ENCODE data around the gene FRMPD1.
"Not testable (repeated sequence)": the region's sequence is repeated elsewhere in the genome, so short reads cannot be mapped to it uniquely, and the experiment has no call there.

FRMPD1 gene

DNA sequence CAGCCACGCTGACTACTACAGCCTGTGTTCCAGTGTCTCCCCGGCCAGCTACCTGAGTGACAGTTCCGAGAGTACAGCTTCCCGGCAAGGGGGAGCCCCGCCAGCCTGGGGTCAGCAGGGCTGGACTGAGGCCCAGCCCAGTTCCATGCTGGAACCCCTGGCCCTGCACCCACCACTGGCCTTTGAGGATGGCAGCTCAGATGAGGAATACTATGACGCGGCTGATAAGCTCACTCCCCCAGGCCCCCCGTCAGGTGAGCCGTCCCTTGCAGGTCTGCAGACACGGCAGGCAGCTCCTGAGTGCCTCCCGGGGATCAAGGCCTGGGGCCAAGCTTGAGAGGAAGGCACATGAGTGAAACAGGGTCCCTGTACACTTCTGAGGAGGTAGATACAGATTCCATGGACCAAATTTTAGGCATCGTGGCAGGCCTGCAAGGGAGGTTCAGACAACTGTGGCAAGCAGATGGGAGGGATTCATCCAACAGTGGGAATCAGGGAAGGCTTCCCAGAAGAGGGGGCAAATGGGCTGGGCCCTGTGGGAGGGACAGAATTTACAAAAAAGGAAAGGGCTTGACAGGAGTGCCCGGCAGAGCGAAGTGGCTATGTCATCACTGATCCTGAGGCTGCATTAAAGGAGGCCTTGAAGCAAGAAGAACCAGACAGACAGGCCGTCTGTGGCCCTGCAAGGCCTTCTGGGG lies 90.0 kb downstream of the FRMPD1 start:
- no peak for DNase-seq

DNA sequence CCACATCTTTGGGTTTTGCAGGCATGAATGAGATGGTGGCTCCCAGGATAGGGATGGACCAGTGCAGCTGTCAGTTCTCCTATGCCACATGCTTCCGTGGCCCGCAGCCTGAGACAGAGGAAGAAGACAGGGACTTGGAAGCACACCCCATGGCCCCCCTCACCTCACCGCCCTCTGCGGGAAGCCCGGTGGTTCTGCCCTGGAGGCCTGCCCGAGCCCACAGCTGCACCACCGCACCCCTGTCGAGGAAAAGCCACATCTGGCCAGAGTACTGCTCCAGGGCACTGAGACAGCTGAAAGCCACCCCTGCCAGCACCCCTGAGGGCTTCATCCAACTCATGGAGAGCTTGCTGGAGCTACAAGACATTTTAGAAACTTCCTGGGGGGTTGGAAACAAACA lies 95.2 kb downstream of the FRMPD1 start:
- DNase-seq = no peak

DNA sequence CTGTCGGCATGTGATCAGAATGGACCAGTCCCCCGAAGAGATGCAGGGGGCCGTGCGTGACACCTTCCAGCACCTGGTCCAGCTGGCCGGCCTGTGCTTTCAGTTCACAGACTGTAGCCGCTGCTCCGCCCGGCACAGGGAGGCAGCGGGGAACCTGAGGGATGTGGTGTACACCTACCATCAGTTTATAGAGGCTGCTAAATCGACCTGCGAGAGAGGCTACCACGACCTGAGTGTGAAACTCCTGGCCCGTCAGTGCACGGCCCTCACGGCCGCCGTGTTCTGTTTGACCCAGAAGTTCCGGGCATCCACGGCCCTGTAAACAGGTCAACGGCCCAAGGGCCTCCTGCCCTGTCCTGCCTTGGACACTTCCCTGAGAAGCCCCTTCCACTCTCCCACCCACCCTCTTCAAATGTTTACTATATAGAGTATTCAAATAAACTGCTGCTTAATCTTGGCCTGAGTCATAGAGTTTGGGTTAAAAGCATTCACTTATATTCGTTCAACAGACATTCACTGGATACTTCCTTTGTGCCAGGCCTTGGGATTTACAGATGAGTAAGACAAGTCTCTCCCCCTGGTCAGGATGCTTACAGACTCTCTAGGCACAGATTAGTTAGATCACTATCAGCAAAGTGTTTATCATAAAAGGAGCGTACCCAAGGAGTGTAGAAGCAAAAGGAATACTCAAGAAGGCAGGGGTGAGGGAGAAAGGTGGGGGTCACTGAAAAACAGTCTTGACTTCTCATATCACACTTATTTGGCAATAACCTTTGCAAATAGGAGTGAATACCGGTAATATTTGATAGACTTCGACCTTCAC lies 95.9 kb downstream of the FRMPD1 start:
- no peak for DNase-seq

DNA sequence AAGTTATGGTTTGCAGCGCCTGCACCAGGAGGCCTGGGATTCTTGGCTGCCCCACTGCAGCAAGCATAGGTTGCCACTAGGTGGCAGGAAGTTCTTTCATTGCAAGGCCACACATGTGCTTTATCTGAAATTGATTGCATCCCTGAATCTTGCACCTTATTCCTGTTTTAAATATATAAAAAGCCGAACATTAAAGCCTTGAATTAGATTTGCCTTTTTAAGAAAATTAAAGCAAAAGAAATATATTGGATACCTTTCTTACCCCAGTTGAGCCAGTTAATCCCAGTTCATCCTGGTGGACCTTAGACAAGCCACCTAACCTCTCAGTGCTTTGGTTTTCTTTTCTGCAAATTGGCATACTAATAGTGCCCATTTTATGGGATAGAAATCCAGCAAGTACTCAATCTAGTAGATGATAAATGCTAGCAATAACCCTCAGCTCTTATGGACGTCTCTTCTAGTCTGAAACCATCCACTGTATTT lies 96.6 kb downstream of the FRMPD1 start:
- DNase-seq = peak; percentile 12

DNA sequence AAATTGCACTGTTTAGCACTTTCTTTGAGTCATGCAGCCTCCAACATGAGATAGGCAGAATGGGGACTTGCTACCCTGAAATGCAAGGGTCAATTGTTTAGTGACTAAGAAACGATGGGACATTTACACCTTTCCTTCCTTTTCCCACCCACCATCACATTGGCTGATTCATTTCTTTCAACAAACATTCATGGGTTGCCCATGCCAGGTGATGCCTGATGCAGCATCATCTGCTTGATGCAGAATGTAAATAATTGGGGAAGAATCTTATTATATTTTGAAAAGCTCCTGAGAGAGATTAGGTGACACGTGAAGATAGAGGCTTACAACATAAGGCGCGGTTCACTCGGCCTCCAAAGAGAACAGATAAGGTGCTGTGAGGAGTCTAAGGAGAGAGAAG lies 98.4 kb downstream of the FRMPD1 start:
- DNase-seq = no peak

DNA sequence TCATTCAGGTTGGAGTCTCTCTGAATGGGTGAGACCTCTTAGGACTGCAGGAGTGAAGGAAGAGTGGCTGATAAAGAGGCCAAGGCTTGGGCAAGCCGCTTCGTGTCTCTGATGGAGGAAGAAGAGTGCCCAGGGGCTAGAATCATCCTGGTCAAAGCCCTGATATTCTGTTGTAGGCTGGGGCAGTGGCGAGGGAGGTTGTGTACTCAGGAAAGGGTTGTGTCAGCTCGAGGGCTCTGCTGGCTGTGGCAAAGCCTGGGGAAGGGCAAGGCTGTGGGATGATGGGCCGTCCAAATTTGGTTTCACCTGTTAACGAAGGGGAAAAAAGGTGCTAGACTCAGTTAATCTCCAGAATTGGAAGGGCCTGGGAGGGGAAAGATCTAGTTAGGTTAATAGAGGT lies 100.4 kb downstream of the FRMPD1 start:
- no peak for DNase-seq

DNA sequence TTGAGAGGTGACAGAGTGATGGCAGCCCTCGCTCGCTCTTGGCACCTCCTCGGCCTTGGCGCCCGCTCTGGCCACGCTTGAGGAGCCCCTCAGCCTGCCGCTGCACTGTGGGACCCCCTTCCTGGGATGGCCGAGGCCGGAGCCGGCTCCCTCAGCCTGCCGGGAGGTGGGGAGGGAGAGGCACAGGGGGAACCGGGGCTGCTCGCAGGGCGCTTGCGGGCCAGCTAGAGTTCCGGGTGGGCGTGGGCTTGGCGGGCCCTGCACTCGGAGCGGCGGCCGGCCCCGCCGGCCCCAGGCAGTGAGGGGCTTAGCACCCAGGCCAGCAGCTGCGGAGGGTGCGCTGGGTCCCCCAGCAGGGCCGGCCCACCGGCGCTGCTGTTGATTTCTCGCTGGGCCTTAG lies 101.0 kb downstream of the FRMPD1 start:
- not testable (repeated sequence) for DNase-seq

DNA sequence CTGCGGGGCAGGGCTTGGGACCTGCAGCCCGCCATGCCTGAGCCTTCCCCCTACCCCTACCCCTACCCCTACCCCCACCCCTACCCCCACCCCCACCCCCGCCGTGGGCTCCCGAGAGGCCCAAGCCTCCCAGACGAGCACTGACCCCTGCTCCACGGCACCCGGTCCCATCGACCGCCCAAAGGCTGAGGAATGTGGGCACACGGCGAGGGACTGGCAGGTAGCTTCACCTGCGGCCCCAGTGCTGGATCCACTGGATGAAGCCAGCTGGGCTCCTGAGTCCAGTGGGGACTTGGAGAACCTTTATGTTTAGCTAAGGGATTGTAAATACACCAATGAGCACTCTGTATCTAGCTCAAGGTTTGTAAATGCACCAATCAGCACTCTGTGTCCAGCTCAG lies 101.4 kb downstream of the FRMPD1 start:
- DNase-seq = not testable (repeated sequence)

DNA sequence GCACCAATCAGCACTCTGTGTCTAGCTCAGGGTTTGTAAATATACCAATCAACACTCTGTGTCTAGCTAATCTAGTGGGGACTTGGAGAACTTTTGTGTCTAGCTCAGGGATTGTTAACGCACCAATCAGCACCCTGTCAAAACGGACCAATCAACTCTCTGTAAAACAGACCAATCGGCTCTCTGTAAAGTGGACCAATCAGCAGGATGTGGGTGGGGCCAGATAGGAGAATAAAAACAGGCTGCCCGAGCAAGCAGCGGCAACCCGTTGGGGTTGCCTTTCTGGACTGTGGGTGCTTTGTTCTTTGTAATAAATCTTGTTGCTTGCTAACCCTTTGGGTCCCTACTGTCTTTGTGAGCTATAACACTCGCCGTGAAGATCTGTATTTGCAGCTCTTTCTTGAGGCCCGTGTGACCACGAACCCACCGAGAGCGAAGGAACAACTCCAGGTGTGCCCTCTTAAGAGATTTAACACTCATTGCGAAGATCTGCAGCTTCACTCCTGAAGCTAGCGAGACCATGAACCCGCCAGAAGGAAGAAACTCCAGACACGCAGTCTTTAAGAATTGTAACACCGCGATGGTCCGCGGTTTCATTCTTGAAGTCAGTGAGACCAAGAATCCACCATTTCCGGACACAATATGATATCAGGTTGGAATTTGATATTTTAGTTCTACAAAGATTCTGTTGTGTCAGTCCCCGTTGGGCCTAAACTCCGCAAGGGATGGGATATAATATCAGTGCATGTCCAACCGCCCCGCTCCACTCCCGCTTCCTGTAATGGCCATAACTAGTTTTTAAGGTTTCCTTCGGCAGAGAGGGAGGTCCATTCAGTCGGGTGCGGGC lies 102.1 kb downstream of the FRMPD1 start:
- no peak for DNase-seq

DNA sequence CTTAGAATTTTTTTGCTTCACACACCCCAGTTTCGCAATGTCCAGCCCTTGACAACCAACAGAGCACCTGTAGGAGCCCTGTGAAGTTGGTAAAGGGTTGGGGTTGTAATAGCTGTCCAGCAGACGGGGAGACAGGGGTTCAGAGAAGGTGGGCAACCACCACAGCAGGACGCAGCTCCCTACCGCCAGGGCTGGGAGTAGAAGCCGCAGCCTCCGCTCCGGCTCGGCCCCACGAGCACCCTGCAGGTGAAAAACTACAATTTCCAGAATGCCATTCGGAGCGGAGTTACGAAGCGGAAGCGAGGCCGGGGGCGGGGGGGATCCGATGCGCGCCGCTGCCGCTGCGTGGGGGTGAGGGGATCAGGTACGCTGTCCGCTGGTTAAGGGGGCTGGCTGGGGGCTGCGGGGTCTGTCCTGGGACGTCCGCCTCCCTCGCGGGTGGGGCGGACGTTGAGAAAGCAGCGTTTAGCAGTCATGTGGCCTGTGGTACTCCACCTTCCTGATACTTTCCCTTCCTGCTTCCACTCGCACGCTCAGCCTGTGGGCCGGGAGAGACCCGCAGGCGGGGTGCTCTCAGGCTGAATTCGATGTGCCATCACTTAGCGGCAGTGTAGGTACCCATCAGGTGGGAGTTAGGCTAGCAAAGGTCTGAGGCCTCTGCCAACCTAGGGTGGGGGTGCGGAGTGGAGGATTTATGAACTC lies 102.9 kb downstream of the FRMPD1 start, which contains the start of gene TRMT10B:
Gene TRMT10B, plus strand, starts transcription at position 317 of the 702 bp plus-strand sequence. CDS start 8,127 bp downstream, outside the sequence.
- peak; percentile 15 for DNase-seq

DNA sequence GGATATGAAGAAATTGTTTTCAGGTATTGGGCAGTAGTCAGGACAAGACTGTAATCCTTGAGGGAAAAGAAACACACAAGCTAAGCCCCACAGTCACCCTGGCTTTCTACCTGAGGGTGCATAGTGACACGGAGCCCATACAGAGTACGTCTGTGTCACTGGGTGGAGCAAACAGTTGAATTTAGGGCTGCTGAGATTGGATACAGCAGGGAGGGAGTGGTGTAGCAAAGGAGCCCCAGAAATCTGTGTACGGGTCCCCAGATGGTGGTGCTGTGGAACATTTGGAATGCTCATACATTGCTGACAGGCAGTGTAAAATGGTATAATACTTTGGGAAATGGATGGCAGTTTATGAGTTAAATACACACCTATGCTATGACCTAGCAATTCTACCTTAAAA lies 108.0 kb downstream of the FRMPD1 start:
- no peak for DNase-seq

DNA sequence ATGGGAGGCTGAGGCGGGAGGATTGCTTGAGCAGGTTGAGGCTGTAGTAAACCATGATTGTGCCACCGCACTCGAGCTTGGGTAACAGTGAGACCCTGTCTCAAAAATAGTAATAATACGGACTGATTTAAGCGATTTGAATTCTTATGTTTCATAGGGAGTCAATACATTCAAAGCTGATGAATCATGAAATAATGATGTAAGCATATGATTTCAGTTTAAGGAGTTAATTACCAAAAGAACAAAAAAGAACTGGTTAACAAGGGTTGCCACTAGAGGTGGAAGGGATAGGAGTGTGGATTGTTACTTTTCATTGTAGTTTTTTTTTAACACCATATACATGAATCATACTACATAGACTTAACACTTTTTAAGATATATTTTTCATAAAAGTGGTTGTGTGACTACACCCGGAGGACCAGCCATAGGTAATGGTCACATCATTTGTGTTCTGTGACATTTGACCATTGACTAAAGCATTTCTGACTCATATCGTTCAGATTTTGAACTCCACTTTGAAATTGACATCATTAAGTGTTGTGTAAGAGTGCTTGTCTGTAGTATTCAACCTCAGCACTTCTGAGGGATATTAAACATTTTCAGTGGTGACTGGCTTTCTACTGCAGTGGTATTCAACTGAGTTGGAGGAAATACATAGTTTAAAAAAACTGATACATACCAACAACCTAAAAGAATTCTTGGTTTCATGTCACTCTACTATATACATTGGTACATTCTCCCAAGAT lies 109.8 kb downstream of the FRMPD1 start:
- no peak for DNase-seq

DNA sequence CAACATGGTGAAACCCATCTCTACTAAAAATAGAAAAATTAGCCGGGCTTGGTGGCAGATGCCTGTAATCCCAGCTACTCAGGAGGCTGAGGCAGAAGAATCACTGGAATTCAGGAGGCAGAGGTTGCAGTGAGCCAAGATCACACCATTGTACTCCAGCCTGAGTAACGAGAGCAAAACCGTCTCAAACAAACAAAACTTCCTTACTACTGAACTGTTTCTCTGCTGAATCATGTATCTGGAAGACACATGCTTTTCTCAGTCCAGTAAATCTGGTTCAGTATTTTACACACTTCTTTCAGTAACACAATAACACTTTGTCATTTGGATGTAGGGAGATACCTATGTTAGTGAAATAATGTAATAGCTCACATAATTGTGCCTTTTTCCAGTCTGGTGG lies 110.8 kb downstream of the FRMPD1 start:
- no peak for DNase-seq

DNA sequence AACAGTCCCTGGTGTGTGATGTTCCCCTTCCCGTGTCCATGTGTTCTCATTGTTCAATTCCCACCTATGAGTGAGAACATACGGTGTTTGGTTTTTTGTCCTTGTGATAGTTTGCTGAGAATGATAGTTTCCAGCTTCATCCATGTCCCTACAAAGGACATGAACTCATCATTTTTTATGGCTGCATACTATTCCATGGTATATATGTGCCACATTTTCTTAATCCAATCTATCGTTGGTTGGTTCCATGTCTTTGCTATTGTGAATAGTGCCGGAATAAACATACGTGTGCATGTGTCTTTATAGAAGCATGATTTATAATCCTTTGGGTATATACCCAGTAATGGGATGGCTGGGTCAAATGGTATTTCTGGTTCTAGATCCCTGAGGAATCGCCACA lies 114.5 kb downstream of the FRMPD1 start:
- DNase-seq = not testable (repeated sequence)

DNA sequence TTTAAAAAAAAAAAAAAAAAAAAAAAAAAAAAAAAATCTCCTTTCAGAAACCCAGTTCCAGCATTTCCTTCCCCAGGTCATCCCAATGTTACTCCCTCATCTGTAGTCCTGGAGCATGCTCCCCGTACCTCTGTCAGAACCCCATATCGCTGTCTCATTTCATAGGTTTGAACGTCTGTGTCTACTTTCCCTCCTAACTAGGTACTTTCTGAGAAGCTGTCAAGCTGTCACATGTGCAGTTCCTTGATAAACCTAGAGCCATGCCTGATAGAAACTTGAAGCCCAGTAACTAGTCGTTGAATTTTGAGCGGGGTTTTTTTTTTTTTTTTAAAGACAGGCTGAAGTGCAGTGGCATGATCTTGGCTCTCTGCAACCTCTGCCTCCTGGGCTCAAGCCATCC lies 118.6 kb downstream of the FRMPD1 start:
- no peak for DNase-seq

DNA sequence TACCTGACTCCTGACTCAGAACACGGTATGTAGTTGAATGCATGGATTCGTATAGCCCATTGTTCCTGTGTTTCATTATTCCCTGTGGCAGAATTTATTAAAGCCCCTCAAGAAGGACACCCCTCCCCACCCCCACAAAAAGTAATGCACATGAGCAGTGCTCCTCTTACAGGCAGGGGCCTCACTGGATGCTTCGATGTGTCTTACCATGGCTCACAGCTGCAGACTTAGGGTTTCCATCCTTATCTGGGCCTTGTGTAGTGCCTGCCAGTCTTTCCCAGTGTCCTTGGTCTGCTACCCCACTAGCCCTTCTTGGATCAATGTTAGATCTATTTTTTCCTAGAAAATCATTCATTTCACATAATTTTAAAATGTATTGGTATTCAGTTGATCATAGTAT lies 119.2 kb downstream of the FRMPD1 start:
- DNase-seq = no peak

DNA sequence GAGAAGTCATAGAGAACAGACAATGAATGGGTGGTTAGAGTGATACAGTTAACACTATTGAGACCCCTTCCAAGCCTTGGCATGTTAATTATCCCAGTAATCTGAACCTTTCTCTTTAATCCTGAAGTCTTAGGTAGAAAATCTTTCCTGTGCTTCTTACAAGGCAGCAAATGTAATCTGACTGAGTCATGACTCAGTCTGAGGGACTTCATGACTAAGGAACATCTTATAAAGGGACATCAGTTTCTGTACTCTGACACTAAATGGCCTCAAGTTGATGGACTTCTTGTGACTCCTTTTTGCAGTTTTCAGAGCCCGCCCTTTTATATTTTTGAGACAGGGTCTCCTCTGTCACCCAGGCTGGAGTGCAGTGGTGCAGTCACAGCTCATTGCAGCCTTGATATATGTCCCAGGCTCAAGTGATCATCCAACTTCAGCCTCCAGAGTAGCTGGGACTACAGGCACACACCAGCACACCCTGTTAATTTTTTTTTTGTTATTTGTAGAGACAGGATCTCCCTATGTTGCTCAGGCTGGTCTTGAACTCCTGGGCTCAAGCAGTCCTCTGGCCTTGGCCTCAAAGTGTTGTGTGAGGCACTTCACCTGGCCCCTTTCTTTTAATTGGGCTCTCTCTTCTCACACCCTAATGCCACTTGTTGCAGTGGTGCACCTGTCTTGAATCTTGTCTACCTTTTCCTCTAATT lies 124.6 kb downstream of the FRMPD1 start:
- no peak for DNase-seq

DNA sequence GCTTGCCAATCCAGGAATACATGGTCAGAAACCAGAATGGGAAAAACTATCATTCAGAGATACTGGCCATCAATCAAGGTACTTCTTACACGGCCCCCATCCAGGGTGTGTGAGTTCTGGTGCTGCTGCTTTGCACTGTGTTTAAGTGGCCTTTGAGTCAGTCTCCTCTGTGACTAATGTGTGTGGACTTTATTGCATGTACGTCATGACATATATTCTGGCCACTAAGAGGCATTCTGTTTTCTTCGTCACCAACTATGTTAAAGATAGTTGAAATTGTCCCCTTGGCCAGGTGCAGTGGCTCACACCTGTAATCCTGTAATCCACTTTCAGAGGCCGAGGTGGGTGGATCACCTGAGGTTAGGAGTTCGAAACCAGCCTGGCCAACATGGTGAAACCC lies 125.6 kb downstream of the FRMPD1 start:
- DNase-seq = no peak

DNA sequence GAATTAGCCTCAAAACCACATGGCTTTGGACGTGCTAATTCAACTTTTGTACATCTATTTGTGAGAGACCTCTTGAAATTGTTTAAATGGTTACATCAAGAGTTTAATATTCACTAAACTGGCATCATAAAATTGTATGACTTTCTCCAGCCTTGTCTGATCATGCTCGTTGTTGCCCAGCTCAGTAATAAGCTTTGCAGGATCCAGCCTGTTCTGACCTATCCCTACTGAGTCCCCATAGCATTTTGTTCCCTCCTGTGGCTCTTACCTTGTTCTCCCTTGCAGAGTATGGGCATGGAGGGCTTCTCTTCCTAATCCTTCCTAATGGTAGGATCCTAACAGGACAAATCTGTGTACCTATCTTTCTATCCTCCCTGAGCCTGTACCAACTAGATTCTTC lies 127.8 kb downstream of the FRMPD1 start:
- no peak for DNase-seq

DNA sequence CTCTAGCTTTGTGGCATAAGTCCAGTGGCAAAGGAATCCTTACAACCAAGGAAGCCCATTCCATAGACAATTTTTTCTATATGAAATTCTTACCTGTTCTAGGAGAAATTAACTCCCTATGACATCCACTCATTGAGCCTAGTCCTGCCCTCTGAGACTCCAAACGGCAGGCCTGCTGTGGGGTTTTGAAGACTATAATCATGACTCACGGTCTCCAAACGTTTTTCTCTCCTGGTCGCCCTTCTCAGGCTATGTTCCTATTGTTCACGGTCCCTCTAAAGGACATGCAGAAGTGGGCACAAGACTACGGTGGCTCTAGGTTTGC lies 133.5 kb downstream of the FRMPD1 start:
- DNase-seq = no peak

All from NCI-H2029 treated with DMSO at 0.1 percent for 48 hours (cell line).